Osteocyte (in vitro differentiated cells): ENCODE measurements around the gene GABRG3. TPM values are rescaled to one million over a fixed set of nuclear protein-coding genes. Genes with fewer than 3 reads are reported as not detected.

ENCODE experiments used
- DNase-seq: peaks from one replicate; pipeline ENCODE4 v3.0.0; 2021; ENCODE audit warnings: mixed read lengths; ENCODE audit not compliant: unreplicated experiment; ENCODE audit errors: extremely low spot score
- H3K27ac Mint-ChIP-seq: one replicate; pipeline ENCODE4 v1.8.0; 2021; ENCODE audit warnings: mild to moderate bottlenecking, mixed read lengths; ENCODE audit not compliant: unreplicated experiment
- H3K27me3 Mint-ChIP-seq: one replicate; pipeline ENCODE4 v1.8.0; 2021; ENCODE audit warnings: mixed read lengths; ENCODE audit not compliant: unreplicated experiment
- H3K36me3 Mint-ChIP-seq: one replicate; pipeline ENCODE4 v1.8.0; 2021; ENCODE audit warnings: mixed read lengths; ENCODE audit not compliant: unreplicated experiment
- H3K4me1 Mint-ChIP-seq: one replicate; pipeline ENCODE4 v1.8.0; 2021; ENCODE audit warnings: mixed read lengths; ENCODE audit not compliant: unreplicated experiment
- H3K4me3 Mint-ChIP-seq: one replicate; pipeline ENCODE4 v1.8.0; 2021; ENCODE audit warnings: mild to moderate bottlenecking, moderate library complexity, mixed read lengths; ENCODE audit not compliant: unreplicated experiment
- H3K9me3 Mint-ChIP-seq: one replicate; pipeline ENCODE4 v1.8.0; 2021; ENCODE audit warnings: mixed read lengths; ENCODE audit not compliant: unreplicated experiment
- CTCF ChIP-seq: fragments of 200-600 bp; sonication (generic); IDR thresholded peaks from 2 replicates; pipeline ENCODE4 v1.5.0; 2021; ENCODE audit warnings: antibody characterized with exemption, mild to moderate bottlenecking, moderate library complexity
- total RNA-seq: library from RNA; stranded (reverse); gene quantifications from 2 replicates; pipeline ENCODE4 v1.2.1, GENCODE V29; 2021

GABRG3 gene
- total RNA-seq, 1 donor from 2014 or later: 0.19 TPM

GRCh38 chr15:27538325-27538724 is 567.3 kb downstream of the GABRG3 start:
- no peak for DNase-seq
- no peaks in the 10 kb centered on the region for H3K9me3 Mint-ChIP-seq
- no peaks in the 10 kb centered on the region for H3K36me3 Mint-ChIP-seq

GRCh38 chr15:27541581-27541980 is 570.6 kb downstream of the GABRG3 start:
- Mint-ChIP-seq H3K27ac (no peak overlapping the region), H3K4me3 (no peak overlapping the region), H3K9me3 (no peaks in the 10 kb centered on the region)

More at GRCh38 chr15:27538325-27538724, 567.3 kb downstream of the GABRG3 start:
- Mint-ChIP-seq H3K27me3 (peaks cover 10% of the 10 kb centered on the region), H3K27ac (no peak overlapping the region), H3K4me3 (no peak overlapping the region), H3K4me1 (no peaks in the 10 kb centered on the region)
- no peak for TF ChIP-seq CTCF

GRCh38 chr15:27545494-27546255 is 574.7 kb downstream of the GABRG3 start:
- no peak for DNase-seq
- no peak overlapping the region for H3K27ac Mint-ChIP-seq
- H3K36me3 Mint-ChIP-seq: no peaks in the 10 kb centered on the region
- no peak overlapping the region for H3K4me3 Mint-ChIP-seq
- TF ChIP-seq CTCF: no peak
- H3K4me1 Mint-ChIP-seq: no peaks in the 10 kb centered on the region
- H3K27me3 Mint-ChIP-seq: no peaks in the 10 kb centered on the region
- no peaks in the 10 kb centered on the region for H3K9me3 Mint-ChIP-seq

More at GRCh38 chr15:27541581-27541980, 570.6 kb downstream of the GABRG3 start:
- DNase-seq: no peak
- Mint-ChIP-seq H3K4me1 (no peaks in the 10 kb centered on the region), H3K27me3 (peaks cover 5% of the 10 kb centered on the region), H3K36me3 (no peaks in the 10 kb centered on the region)
- no peak for TF ChIP-seq CTCF

GRCh38 chr15:27549746-27550145 is 578.8 kb downstream of the GABRG3 start:
- H3K4me3 Mint-ChIP-seq: no peak overlapping the region
- H3K9me3 Mint-ChIP-seq: no peaks in the 10 kb centered on the region
- no peak for TF ChIP-seq CTCF

GRCh38 chr15:27550635-27551034 is 579.7 kb downstream of the GABRG3 start:
- Mint-ChIP-seq H3K4me3 (no peak overlapping the region), H3K9me3 (no peaks in the 10 kb centered on the region), H3K27ac (no peak overlapping the region), H3K36me3 (no peaks in the 10 kb centered on the region), H3K4me1 (no peaks in the 10 kb centered on the region), H3K27me3 (no peaks in the 10 kb centered on the region)
- DNase-seq: no peak
- TF ChIP-seq CTCF: no peak

More at GRCh38 chr15:27549746-27550145, 578.8 kb downstream of the GABRG3 start:
- Mint-ChIP-seq H3K27me3 (no peaks in the 10 kb centered on the region), H3K27ac (no peak overlapping the region), H3K36me3 (no peaks in the 10 kb centered on the region), H3K4me1 (no peaks in the 10 kb centered on the region)
- DNase-seq: no peak
